ENCODE measurements around the gene POLR1A. TPM values are rescaled to one million over a fixed set of nuclear protein-coding genes. Genes with fewer than 3 reads are reported as not detected.
"Not testable (repeated sequence)": the region's sequence is repeated elsewhere in the genome, so short reads cannot be mapped to it uniquely, and the experiment has no call there.

Gene POLR1A
- total RNA-seq, 4 donors from 2014 or later: 15.6 to 21.7 (median 17.7) TPM

GRCh38 chr2:85994897-85995647 lies 110.6 kb downstream of the POLR1A start:
- TF ChIP-seq POLR2A (IDR thresholded peaks at IDR 0.05): no peak
- TF ChIP-seq EP300 (IDR thresholded peaks at IDR 0.05): no peak
- no peak for TF ChIP-seq CTCF (IDR thresholded peaks at IDR 0.05)
- TF ChIP-seq POLR2AphosphoS5 (IDR thresholded peaks at IDR 0.05): no peak
- Histone ChIP-seq H3K4me3 (no peak overlapping the region), H3K4me1 (peaks cover 11 to 64% (median 34%) of the 10 kb centered on the region in 3 donors), H3K27me3 (no peaks in the 10 kb centered on the region), H3K27ac (peak overlapping the region in 2 of 4 donors; percentile 83 to 84), H3K36me3 (no peaks in the 10 kb centered on the region), H3K9me3 (no peaks in the 10 kb centered on the region)
- ATAC-seq: no peak
- 100% methylated on average over 1 to 5 of the region's 8 CpGs for WGBS, 2 donors (ENCODE audit: low coverage in 1 of 2)

GRCh38 chr2:85994421-85994777 lies 111.3 kb downstream of the POLR1A start:
- no peaks in the 10 kb centered on the region for H3K36me3 ChIP-seq
- H3K4me1 ChIP-seq: peaks cover 11 to 57% (median 32%) of the 10 kb centered on the region in 3 donors
- H3K9me3 ChIP-seq: no peaks in the 10 kb centered on the region
- no peaks in the 10 kb centered on the region for H3K27me3 ChIP-seq
- H3K27ac ChIP-seq: peak overlapping the region in 1 of 4 donors; percentile 30
- ATAC-seq: no peak
- no peak overlapping the region for H3K4me3 ChIP-seq
- TF ChIP-seq CTCF (IDR thresholded peaks at IDR 0.05) (no peak), POLR2A (IDR thresholded peaks at IDR 0.05) (no peak), EP300 (IDR thresholded peaks at IDR 0.05) (no peak)
- WGBS, 2 donors (ENCODE audit: low coverage in 1 of 2): 67 to 82% methylated on average over 1 to 2 of the region's 3 CpGs

GRCh38 chr2:85992611-85993010 lies 113.1 kb downstream of the POLR1A start:
- no peak for ATAC-seq
- H3K4me1 ChIP-seq: peaks cover 4 to 53% (median 16%) of the 10 kb centered on the region in 3 donors

GRCh38 chr2:85992053-85992452 lies 113.6 kb downstream of the POLR1A start:
- not testable (repeated sequence) for ATAC-seq, H3K9me3 ChIP-seq, H3K27me3 ChIP-seq, H3K4me3 ChIP-seq, H3K27ac ChIP-seq, H3K36me3 ChIP-seq
- H3K4me1 ChIP-seq: peaks cover 0 to 52% (median 12%) of the 10 kb centered on the region in 3 donors
- WGBS, 2 donors (ENCODE audit: low coverage in 1 of 2): 95 to 100% methylated on average over 3 to 8 of the region's 9 CpGs

More at GRCh38 chr2:85992611-85993010, 113.1 kb downstream of the POLR1A start:
- no peaks in the 10 kb centered on the region for H3K36me3 ChIP-seq
- H3K27me3 ChIP-seq: no peaks in the 10 kb centered on the region
- TF ChIP-seq CTCF (IDR thresholded peaks at IDR 0.05): no peak
- no peak for TF ChIP-seq EP300 (IDR thresholded peaks at IDR 0.05)
- TF ChIP-seq POLR2A (IDR thresholded peaks at IDR 0.05): no peak
- TF ChIP-seq POLR2AphosphoS5 (IDR thresholded peaks at IDR 0.05): no peak
- H3K9me3 ChIP-seq: no peaks in the 10 kb centered on the region
- no peak overlapping the region for H3K4me3 ChIP-seq
- no peak overlapping the region for H3K27ac ChIP-seq

GRCh38 chr2:85990084-85990483 lies 115.6 kb downstream of the POLR1A start:
- no peak overlapping the region for H3K27ac ChIP-seq
- 57 to 90% methylated on average over 1 to 7 of the region's 8 CpGs for WGBS, 2 donors (ENCODE audit: low coverage in 1 of 2)
- TF ChIP-seq CTCF (IDR thresholded peaks at IDR 0.05) (no peak), EP300 (IDR thresholded peaks at IDR 0.05) (no peak), POLR2AphosphoS5 (IDR thresholded peaks at IDR 0.05) (no peak), POLR2A (IDR thresholded peaks at IDR 0.05) (no peak)
- H3K4me1 ChIP-seq: peaks cover 0 to 33% (median 3%) of the 10 kb centered on the region in 3 donors
- H3K36me3 ChIP-seq: no peaks in the 10 kb centered on the region
- ATAC-seq: no peak
- no peaks in the 10 kb centered on the region for H3K9me3 ChIP-seq
- H3K4me3 ChIP-seq: no peak overlapping the region
- no peaks in the 10 kb centered on the region for H3K27me3 ChIP-seq

Data from gastroesophageal sphincter (tissue), 4 donors.